IPS-18a (cell line): Measurements from ENCODE around the gene OR10G6.

Experiments used
- H3K27ac ChIP-seq: one replicate; pipeline ENCODE4 v1.5.1; 2013; ENCODE audit warnings: low read length
- H3K27me3 ChIP-seq: one replicate; pipeline ENCODE4 v1.6.1; 2013; ENCODE audit warnings: mild to moderate bottlenecking, low read length; ENCODE audit not compliant: control insufficient read depth, insufficient read depth
- H3K36me3 ChIP-seq: one replicate; pipeline ENCODE4 v1.6.1; 2013; ENCODE audit warnings: low read depth, low read length; ENCODE audit not compliant: control insufficient read depth
- H3K4me1 ChIP-seq: one replicate; pipeline ENCODE4 v1.6.1; 2013; ENCODE audit warnings: low read depth, low read length; ENCODE audit not compliant: control insufficient read depth
- H3K4me3 ChIP-seq: one replicate; pipeline ENCODE4 v1.5.1; 2013; ENCODE audit warnings: low read length
- H3K9ac ChIP-seq: one replicate; pipeline ENCODE4 v1.6.1; 2013; ENCODE audit warnings: mild to moderate bottlenecking, low read length, moderate library complexity
- H3K9me3 ChIP-seq: one replicate; pipeline ENCODE4 v1.6.1; 2013; ENCODE audit warnings: low read depth, low read length; ENCODE audit not compliant: control insufficient read depth

Gene OR10G6

GRCh38 chr11:123973816-123974215 lies 21.1 kb downstream of the OR10G6 start:
- Histone ChIP-seq H3K4me1 (no peaks in the 10 kb centered on the region), H3K9ac (no peak overlapping the region), H3K4me3 (no peak overlapping the region), H3K27me3 (no peaks in the 10 kb centered on the region), H3K9me3 (no peaks in the 10 kb centered on the region), H3K36me3 (no peaks in the 10 kb centered on the region), H3K27ac (no peak overlapping the region)

- H3K9ac ChIP-seq = no peak overlapping the region
- no peak overlapping the region for H3K27ac ChIP-seq
- no peaks in the 10 kb centered on the region for H3K9me3 ChIP-seq
- H3K4me3 ChIP-seq = no peak overlapping the region
- H3K36me3 ChIP-seq = no peaks in the 10 kb centered on the region
- no peaks in the 10 kb centered on the region for H3K27me3 ChIP-seq
- no peaks in the 10 kb centered on the region for H3K4me1 ChIP-seq
Measured at GRCh38 chr11:123956752-123957151, 38.2 kb downstream of the OR10G6 start.

GRCh38 chr11:123945132-123945531 lies 49.8 kb downstream of the OR10G6 start:
- Histone ChIP-seq H3K9me3 (no peaks in the 10 kb centered on the region), H3K4me1 (no peaks in the 10 kb centered on the region), H3K9ac (no peak overlapping the region), H3K36me3 (no peaks in the 10 kb centered on the region), H3K27me3 (no peaks in the 10 kb centered on the region), H3K4me3 (no peak overlapping the region), H3K27ac (no peak overlapping the region)
